WERI-Rb-1 (cell line): ENCODE measurements around the gene VKORC1.
A peak's percentile ranks its signal among the peaks of the same experiment; 100 is the strongest.

Experiments
- DNase-seq: peaks from one replicate; pipeline ENCODE4 v3.0.0-alpha.2; 2020
- H3K27ac ChIP-seq: fragments of 250-450 bp; sonication (Bioruptor Pico); 2 replicates; pipeline ENCODE4 v1.5.1; 2020; ENCODE audit warnings: mild to moderate bottlenecking, moderate library complexity
- H3K27me3 ChIP-seq: fragments of 250-450 bp; sonication (Bioruptor Pico); 2 replicates; pipeline ENCODE4 v1.5.1; 2021; ENCODE audit warnings: mild to moderate bottlenecking, low read depth, moderate library complexity; ENCODE audit not compliant: insufficient read depth, severe bottlenecking
- H3K36me3 ChIP-seq: fragments of 250-450 bp; sonication (Bioruptor Pico); 2 replicates; pipeline ENCODE4 v1.5.1; 2020; ENCODE audit warnings: mild to moderate bottlenecking, moderate library complexity
- H3K4me3 ChIP-seq: 2 replicates; pipeline ENCODE4 v1.5.1; 2011; ENCODE audit warnings: low read depth, mild to moderate bottlenecking, control low read depth, low read length
- H3K9me3 ChIP-seq: fragments of 250-450 bp; sonication (Bioruptor Pico); 2 replicates; pipeline ENCODE4 v1.5.1; 2021; ENCODE audit warnings: mild to moderate bottlenecking, moderate library complexity; ENCODE audit not compliant: severe bottlenecking
- TF ChIP-seq, protein P1 (sequence below): IDR thresholded peaks from 2 replicates; pipeline ENCODE4 v1.5.1; 2011; ENCODE audit warnings: low read depth, mild to moderate bottlenecking, control low read depth, inconsistent platforms, low read length

Gene VKORC1

DNA sequence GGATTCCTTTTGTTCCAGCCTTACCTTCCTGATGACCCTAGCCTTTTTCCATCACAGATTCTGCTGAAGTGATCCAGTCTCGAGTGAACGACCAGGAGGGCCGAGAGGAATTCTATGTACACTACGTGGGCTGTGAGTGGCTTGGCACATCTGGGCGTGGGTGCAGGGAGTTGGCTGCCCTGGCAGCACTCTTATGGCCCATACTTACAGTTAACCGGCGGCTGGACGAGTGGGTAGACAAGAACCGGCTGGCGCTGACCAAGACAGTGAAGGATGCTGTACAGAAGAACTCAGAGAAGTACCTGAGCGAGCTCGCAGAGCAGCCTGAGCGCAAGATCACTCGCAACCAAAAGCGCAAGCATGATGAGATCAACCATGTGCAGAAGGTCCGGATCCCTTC, 25.5 kb upstream of the VKORC1 start:
- Histone ChIP-seq H3K4me3 (no peak overlapping the region), H3K9me3 (no peaks in the 10 kb centered on the region), H3K27me3 (no peaks in the 10 kb centered on the region), H3K36me3 (peaks cover 59% of the 10 kb centered on the region), H3K27ac (no peak overlapping the region)
- TF ChIP-seq, protein P1, sequence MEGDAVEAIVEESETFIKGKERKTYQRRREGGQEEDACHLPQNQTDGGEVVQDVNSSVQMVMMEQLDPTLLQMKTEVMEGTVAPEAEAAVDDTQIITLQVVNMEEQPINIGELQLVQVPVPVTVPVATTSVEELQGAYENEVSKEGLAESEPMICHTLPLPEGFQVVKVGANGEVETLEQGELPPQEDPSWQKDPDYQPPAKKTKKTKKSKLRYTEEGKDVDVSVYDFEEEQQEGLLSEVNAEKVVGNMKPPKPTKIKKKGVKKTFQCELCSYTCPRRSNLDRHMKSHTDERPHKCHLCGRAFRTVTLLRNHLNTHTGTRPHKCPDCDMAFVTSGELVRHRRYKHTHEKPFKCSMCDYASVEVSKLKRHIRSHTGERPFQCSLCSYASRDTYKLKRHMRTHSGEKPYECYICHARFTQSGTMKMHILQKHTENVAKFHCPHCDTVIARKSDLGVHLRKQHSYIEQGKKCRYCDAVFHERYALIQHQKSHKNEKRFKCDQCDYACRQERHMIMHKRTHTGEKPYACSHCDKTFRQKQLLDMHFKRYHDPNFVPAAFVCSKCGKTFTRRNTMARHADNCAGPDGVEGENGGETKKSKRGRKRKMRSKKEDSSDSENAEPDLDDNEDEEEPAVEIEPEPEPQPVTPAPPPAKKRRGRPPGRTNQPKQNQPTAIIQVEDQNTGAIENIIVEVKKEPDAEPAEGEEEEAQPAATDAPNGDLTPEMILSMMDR, result no peak
- DNase-seq, result no peak

DNA sequence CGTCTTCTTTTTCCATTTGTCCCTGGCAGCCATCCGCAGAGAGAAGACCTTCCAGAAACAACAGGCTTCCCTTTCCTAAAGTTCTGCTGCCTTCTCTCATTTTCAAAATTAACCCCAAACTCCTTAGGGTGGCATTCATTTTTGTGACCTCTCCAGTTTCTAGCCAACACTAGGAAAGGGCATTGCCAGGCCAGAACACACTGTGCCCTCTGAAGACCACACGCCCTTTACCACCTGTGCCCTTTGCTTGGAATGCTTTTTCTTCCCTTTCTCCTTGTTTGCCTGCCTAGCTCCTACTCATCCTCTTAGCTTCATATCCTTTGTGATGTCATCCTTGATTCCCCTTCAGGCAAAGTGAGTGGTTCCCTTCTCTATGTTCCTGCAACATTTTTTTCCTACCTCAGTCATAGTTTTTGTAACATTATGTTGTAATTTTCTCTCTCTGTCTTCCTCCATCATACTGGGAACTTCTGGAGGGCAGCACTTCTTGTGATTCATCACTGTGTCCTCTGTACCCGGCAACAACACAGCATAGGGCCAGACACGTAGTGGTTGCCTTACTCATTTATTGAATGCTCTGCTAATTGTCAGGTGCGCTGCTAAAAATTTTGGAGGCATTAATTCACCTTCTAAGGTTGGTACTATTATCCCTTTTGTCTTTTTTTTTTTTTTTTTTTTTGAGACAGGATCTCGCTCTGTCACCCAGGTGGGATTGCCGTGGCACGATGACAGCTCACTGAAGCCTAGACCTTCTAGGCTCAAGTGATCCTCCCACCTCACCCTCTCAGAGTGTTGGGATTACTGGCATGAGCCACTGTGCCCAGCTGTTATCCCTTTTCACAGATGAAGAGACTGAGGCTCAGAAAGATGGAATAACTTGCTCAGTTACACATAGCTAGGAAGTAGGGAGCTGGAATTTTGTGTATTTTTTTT, 23.9 kb upstream of the VKORC1 start:
- no peaks in the 10 kb centered on the region for H3K27me3 ChIP-seq
- peak overlapping the region; percentile 57 for H3K4me3 ChIP-seq
- no peaks in the 10 kb centered on the region for H3K9me3 ChIP-seq
- DNase-seq, result no peak
- H3K36me3 ChIP-seq, result peaks cover 49% of the 10 kb centered on the region
- H3K27ac ChIP-seq, result peak overlapping the region; percentile 74
- TF ChIP-seq, protein P1, result no peak

DNA sequence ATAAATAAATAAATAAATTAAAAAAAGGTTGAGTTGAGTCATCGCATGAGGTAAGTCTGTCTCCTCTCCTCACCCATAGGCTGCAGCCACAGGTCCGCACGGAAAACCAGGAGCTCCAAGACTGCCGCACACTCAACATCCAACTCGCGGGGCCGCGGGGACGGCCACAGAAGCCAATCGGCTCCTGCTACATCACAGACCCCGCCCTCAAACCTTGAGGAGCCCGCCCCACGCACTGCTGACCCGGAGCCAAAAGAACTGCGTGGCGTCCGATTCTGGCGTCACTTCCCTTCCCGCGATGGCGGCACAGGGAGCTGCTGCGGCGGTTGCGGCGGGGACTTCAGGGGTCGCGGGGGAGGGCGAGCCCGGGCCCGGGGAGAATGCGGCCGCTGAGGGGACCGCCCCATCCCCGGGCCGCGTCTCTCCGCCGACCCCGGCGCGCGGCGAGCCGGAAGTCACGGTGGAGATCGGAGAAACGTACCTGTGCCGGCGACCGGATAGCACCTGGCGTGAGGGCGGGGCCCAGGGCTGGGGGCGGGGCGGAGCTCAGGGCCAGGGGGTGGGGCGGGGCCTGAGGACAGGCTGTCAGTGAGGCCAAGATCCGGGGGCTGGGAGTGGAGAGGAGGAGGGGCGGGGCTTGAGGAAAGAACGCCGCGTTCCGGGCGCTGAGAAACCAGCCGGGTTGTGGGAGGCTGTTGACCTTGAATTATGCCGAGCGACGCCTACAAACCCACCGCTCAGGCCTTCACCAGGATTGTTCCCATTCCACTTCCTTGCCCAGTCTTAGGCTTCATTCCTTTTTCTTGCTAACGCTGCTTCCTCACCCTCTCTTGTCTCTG, 23.0 kb upstream of the VKORC1 start, which contains the start of gene KAT8:
Gene KAT8, plus strand, starts transcription at position 281 of the 839 bp plus-strand sequence. Its CDS starts 18 bp downstream, at position 299.
- Histone ChIP-seq H3K36me3 (peaks cover 49% of the 10 kb centered on the region), H3K27me3 (no peaks in the 10 kb centered on the region), H3K4me3 (peak within 1 kb of the TSS; percentile 57), H3K27ac (peak within 1 kb of the TSS; percentile 91), H3K9me3 (no peaks in the 10 kb centered on the region)
- TF ChIP-seq, protein P1, result no peak
- DNase-seq, result peak; percentile 98

DNA sequence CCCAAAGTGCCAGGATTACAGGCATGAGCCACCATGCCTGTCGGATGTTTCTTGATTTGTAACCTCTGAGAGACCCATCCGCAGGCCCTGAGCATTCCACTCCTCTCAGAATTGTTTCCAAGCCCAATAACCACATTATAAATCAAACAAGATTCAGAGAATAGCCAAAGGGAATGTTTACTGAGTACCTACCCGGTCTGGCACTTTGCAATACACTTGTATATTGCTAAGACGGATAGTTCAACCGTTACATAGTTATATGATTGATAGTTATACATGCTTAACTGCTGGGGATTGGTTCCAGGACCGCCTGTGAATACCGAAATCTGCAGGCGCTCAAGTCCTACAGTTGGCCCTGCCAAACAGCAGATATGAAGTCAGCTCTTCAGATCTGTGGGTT, 19.9 kb upstream of the VKORC1 start:
- no peak for DNase-seq
- Histone ChIP-seq H3K9me3 (no peaks in the 10 kb centered on the region), H3K36me3 (peaks cover 50% of the 10 kb centered on the region), H3K27me3 (no peaks in the 10 kb centered on the region), H3K4me3 (no peak overlapping the region), H3K27ac (no peak overlapping the region)
- TF ChIP-seq, protein P1, result no peak

DNA sequence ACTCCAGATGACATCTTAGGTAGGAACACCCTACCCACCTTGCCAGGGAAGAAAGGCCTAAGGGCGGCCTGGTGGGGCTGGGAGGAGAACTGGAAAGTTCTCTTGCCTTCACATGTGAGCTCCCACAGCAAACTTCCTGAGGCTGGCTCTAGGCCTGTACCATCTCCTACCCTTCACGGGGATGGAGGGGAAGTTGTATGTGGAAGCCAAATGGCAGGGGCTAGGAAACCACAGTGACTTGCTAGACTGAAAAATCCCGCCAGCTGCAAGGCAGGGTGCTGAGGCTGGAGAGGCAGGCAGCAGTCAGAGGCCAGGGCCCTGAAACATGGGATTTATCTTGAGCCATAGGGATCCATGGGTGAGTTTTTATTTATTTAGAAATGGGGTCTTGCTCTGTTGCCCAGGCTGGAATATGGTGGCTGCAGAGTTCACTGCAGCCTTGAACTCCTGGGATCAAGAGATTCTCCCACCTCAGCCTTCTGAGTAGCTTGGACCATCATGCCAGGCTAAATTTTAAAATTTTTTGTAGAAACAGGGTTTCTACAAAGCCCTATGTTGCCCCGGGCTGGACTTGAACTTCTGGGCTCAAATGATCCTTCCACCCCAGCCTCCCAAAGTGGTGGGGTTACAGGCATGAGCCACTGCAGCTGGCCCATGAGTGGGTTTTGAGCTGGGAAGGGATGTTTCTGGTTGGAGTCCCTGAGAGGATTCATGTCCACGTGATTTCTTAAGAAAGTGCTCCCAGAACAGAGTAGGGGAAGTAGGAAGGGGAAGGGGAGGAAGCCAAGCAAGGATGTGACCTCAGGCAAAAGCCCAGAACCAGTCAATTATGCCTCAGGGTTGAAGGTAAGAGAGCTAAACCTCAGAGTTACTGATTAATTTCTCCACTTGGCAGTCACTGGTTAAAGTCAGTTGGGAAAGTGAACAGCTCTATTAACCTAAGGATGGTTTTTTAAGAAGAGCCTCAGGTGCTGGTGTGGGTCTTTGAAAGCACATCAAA, 18.8 kb upstream of the VKORC1 start:
- no peak for DNase-seq
- H3K27me3 ChIP-seq, result no peaks in the 10 kb centered on the region
- no peak overlapping the region for H3K4me3 ChIP-seq
- peaks cover 46% of the 10 kb centered on the region for H3K36me3 ChIP-seq
- TF ChIP-seq, protein P1, result no peak
- H3K27ac ChIP-seq, result no peak overlapping the region
- no peaks in the 10 kb centered on the region for H3K9me3 ChIP-seq
